ENCODE measurements around the gene FARP2.
"Not testable (repeated sequence)": the region's sequence is repeated elsewhere in the genome, so short reads cannot be mapped to it uniquely, and the experiment has no call there.

Gene FARP2

GRCh38 chr2:241421330-241421729 is 65.2 kb downstream of the FARP2 start:
- Histone ChIP-seq H3K36me3 (ENCODE audit: insufficient read depth, low read length) (peaks cover 8% of the 10 kb centered on the region; the same call in 1 of the 2 replicates), H3K4me1 (ENCODE audit: insufficient read depth, low read length, poor library complexity, severe bottlenecking) (no peaks in the 10 kb centered on the region), H3F3A (ENCODE audit: low read depth) (no peaks in the 10 kb centered on the region), H4K20me1 (ENCODE audit: insufficient read depth, low read length, poor library complexity, severe bottlenecking) (no peaks in the 10 kb centered on the region), H2AFZ (ENCODE audit: low read length) (no peak overlapping the region), H3K9me3 (ENCODE audit: insufficient read depth, low read depth, low read length) (peaks cover 12% of the 10 kb centered on the region; the same call in 1 of the 2 replicates), H3K4me2 (ENCODE audit: low read depth, low read length, poor library complexity, severe bottlenecking) (no peak overlapping the region), H3K9ac (ENCODE audit: low read depth, low read length, poor library complexity, severe bottlenecking) (no peak overlapping the region), H3K79me2 (ENCODE audit: insufficient read depth, low read length) (no peaks in the 10 kb centered on the region), H3K9me2 (replicated peaks; ENCODE audit: low read depth, low read length) (no peaks in the 10 kb centered on the region), H3K27me3 (ENCODE audit: insufficient read depth, low read length, poor library complexity, severe bottlenecking) (no peaks in the 10 kb centered on the region), H3K4me3 (ENCODE audit: low read length, poor library complexity, severe bottlenecking) (no peak overlapping the region)
- TF ChIP-seq EZH2phosphoT487 (IDR thresholded peaks at IDR 0.05; ENCODE audit: borderline replicate concordance) = no peak

GRCh38 chr2:241421942-241422341 is 65.9 kb downstream of the FARP2 start:
- H3K4me2 ChIP-seq (ENCODE audit: low read depth, low read length, poor library complexity, severe bottlenecking); H3F3A ChIP-seq (ENCODE audit: low read depth); H4K20me1 ChIP-seq (ENCODE audit: insufficient read depth, low read length, poor library complexity, severe bottlenecking); H3K27me3 ChIP-seq (ENCODE audit: insufficient read depth, low read length, poor library complexity, severe bottlenecking); H3K4me1 ChIP-seq (ENCODE audit: insufficient read depth, low read length, poor library complexity, severe bottlenecking); H3K36me3 ChIP-seq (ENCODE audit: insufficient read depth, low read length); H3K9me2 ChIP-seq (replicated peaks; ENCODE audit: low read depth, low read length); H3K79me2 ChIP-seq (ENCODE audit: insufficient read depth, low read length); H2AFZ ChIP-seq (ENCODE audit: low read length); H3K4me3 ChIP-seq (ENCODE audit: low read length, poor library complexity, severe bottlenecking); H3K9ac ChIP-seq (ENCODE audit: low read depth, low read length, poor library complexity, severe bottlenecking): not testable (repeated sequence)
- peaks cover 12% of the 10 kb centered on the region; the same call in 1 of the 2 replicates for H3K9me3 ChIP-seq (ENCODE audit: insufficient read depth, low read depth, low read length)

GRCh38 chr2:241422350-241422749 is 66.3 kb downstream of the FARP2 start:
- no peaks in the 10 kb centered on the region for H3K4me1 ChIP-seq (ENCODE audit: insufficient read depth, low read length, poor library complexity, severe bottlenecking)
- no peaks in the 10 kb centered on the region for H3K79me2 ChIP-seq (ENCODE audit: insufficient read depth, low read length)
- H3K4me3 ChIP-seq (ENCODE audit: low read length, poor library complexity, severe bottlenecking) = no peak overlapping the region
- peaks cover 12% of the 10 kb centered on the region; the same call in 1 of the 2 replicates for H3K9me3 ChIP-seq (ENCODE audit: insufficient read depth, low read depth, low read length)
- H3K27me3 ChIP-seq (ENCODE audit: insufficient read depth, low read length, poor library complexity, severe bottlenecking) = no peaks in the 10 kb centered on the region
- H3K9me2 ChIP-seq (replicated peaks; ENCODE audit: low read depth, low read length) = no peaks in the 10 kb centered on the region
- H3K9ac ChIP-seq (ENCODE audit: low read depth, low read length, poor library complexity, severe bottlenecking) = no peak overlapping the region
- no peak overlapping the region for H3K4me2 ChIP-seq (ENCODE audit: low read depth, low read length, poor library complexity, severe bottlenecking)
- no peaks in the 10 kb centered on the region for H3F3A ChIP-seq (ENCODE audit: low read depth)
- TF ChIP-seq EZH2phosphoT487 (IDR thresholded peaks at IDR 0.05; ENCODE audit: borderline replicate concordance) = no peak
- TF ChIP-seq CTCF (conservative IDR thresholded peaks at IDR 0.05; ENCODE audit: low read length) = no peak
- H3K36me3 ChIP-seq (ENCODE audit: insufficient read depth, low read length) = peaks cover 8% of the 10 kb centered on the region; the same call in 1 of the 2 replicates
- no peak overlapping the region for H2AFZ ChIP-seq (ENCODE audit: low read length)
- H4K20me1 ChIP-seq (ENCODE audit: insufficient read depth, low read length, poor library complexity, severe bottlenecking) = no peaks in the 10 kb centered on the region

GRCh38 chr2:241423489-241423888 is 67.4 kb downstream of the FARP2 start:
- H3K36me3 ChIP-seq (ENCODE audit: insufficient read depth, low read length); H2AFZ ChIP-seq (ENCODE audit: low read length); H3F3A ChIP-seq (ENCODE audit: low read depth); H3K9me2 ChIP-seq (replicated peaks; ENCODE audit: low read depth, low read length); H3K4me2 ChIP-seq (ENCODE audit: low read depth, low read length, poor library complexity, severe bottlenecking); H3K4me1 ChIP-seq (ENCODE audit: insufficient read depth, low read length, poor library complexity, severe bottlenecking); H3K9ac ChIP-seq (ENCODE audit: low read depth, low read length, poor library complexity, severe bottlenecking); H3K79me2 ChIP-seq (ENCODE audit: insufficient read depth, low read length); H4K20me1 ChIP-seq (ENCODE audit: insufficient read depth, low read length, poor library complexity, severe bottlenecking); H3K4me3 ChIP-seq (ENCODE audit: low read length, poor library complexity, severe bottlenecking); H3K27me3 ChIP-seq (ENCODE audit: insufficient read depth, low read length, poor library complexity, severe bottlenecking): not testable (repeated sequence)
- H3K9me3 ChIP-seq (ENCODE audit: insufficient read depth, low read depth, low read length) = peaks cover 12% of the 10 kb centered on the region; the same call in 1 of the 2 replicates

Measured in Loucy (cell line).